ENCODE measurements around the gene OR52J3.
"Not testable (repeated sequence)": the region's sequence is repeated elsewhere in the genome, so short reads cannot be mapped to it uniquely, and the experiment has no call there.

OR52J3 gene

DNA sequence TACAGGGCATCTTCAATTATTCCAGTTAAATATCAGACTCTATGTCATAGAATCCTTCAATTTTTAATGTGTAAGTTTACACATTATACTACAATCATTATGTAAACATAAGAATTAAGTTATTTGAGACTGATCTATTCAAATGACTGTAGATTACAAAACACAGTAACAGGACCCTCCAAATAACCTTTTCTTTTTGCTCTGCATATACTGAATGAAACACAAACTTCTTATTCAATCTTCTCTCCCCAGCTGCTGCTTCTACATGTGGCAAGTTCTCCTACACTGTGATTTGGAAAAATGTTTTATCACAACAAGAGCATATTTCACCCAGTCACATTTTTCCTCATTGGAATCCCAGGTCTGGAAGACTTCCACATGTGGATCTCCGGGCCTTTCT is at the start of gene OR52J3:
Gene OR52J3 (plus strand): TSS at position 301 of the 400 bp plus-strand sequence. CDS start 0 bp downstream, at position 301.
- ATAC-seq, result no peak

DNA sequence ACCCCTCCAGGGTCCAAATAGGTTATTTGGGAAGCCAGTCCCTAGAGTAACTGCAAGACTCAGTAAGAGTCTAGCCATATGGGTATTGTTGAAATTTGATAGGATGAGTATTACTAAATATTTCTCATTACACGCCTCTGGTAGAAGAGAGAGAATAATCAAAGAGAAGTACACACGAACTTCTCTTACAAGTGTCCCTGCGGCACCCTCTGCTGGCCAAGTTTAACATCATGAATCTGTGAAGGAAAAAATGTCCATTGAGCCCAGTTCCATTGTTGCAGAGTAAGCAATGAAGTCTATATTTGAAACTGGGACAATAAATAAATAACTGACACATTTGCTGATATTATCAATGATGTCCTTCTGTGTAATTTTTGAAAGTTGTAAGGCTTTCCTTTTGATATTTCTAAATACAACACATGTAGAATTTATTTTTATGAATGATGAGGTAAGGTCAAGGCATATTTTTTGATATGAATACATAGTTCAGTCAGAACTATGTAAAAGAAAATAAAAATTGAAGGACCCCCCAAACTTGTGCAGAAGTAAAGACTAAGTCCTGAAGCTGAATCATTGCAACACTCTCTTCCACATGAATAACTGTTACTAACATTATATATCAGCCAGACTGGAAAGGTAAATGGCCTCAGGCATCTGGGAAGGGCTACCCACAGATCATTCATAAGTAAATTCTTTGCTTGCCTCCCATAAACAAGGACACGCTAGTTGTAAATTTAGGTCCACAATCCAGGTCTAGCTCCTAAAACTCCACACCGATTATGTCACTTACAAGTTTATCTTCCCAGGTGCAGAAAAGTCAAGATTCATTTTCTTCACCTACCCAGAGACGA is 41.7 kb upstream of the OR52J3 start:
- no peak for ATAC-seq

DNA sequence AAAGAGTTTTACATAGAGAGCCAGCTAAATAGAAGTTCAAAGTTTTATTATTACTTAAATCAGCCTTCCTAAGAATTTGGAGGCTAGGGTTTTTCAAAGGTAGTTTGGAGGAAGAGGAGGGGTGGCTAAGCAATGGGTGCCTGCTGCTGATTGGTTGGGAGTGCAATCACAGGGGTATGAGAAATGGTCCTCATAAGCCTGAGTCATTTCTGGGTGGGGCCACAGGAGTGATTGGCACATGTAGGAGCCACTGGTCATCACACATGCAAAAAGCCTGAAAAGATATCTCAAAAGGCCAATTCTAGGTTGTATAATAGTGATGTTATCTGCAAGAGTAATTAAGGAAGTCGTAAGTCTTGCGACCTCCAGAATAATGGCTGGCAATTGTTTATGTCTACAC is 38.8 kb upstream of the OR52J3 start:
- no peak for ATAC-seq

DNA sequence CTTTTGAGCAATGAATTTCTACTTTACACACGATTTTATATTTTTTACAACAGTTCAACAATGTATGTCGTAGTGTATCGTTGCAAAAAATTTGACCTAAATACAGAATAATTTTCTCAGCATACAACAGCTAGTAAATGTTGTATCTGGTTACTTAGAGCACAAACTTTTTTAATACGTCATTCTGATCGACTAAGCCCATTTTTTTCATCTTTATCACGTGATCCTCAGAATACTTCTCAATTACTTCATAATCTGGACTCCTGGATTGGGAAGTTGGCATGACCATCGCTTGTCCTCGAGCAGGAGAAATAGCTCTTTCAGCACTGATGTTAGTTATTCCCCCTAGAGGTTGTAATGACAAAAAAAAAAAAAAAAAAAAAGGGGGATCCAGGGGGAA is 35.1 kb upstream of the OR52J3 start:
- ATAC-seq, result no peak

DNA sequence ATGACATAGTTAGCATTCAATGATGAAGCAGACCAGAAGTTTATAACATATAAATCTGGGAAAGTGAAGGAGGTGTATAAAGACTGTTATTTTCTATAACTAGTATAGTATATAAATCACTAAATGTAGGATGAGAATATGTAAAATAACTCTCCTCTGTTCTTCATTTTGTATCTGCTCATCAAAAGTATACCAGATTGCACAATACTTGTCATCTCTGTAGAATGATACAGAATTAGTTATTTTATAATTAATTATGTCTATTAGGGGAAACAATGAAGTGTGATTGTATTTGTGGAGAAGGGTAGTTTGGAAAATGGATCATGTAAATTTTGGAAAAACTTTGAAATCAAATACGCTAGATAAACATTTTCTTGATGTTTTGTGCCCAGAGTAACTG is 33.3 kb upstream of the OR52J3 start:
- no peak for ATAC-seq

DNA sequence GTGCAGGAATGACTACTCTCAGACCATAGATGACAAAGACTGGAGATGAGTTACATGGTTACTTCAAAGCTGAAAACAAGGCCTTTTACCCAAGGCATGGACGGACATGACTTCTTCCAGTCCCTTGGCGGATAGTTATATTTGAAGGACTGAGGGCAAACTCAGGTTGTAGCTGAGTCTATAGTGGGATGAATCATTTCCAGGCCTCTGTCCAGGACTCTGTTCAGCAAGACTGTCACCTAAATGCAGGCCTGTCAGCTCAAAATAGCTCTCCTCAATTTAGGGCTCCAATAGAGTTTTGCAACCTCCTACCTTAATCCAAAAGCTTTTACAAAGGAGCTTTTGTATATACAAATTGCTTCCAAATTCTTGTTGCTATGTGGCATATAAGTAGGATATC is 24.3 kb upstream of the OR52J3 start:
- ATAC-seq, result no peak

DNA sequence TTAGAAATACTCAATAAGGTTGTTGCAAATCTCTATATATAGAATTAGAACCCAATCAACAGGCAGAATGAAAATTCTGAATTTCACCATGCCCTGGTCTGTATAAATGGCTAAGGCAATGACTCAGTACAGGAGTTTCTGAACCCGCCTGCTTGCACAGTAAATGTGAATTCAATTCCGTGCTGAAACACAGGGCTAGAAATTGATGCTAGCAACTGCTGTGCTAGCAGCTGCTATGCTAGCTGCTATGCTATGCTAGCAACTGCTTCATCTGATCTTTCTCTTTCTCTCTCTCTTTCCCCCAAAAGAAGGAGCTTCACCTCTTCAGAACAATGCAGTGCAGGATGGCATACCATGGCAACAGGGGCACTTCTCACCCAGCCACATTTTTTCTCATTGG is 9.7 kb upstream of the OR52J3 start:
- no peak for ATAC-seq

DNA sequence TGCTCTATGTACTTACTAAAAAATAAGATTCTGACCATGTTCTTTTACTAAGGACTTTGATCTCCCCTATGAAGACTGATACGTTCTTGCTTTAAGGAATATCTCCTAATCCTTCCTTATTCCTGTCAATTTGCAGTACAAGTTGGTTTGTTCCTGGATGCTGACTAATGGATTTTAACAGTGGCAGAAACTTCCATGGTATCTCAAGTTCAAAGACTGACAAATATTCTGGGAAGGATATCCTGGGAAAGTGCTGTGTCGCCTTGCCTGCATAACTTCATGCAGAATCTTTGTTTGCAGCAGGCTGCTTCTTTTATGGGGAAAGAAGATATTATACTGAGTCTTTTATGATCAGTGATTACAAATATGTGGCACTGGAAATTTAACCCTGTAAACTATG is 8.4 kb upstream of the OR52J3 start:
- ATAC-seq, result no peak

DNA sequence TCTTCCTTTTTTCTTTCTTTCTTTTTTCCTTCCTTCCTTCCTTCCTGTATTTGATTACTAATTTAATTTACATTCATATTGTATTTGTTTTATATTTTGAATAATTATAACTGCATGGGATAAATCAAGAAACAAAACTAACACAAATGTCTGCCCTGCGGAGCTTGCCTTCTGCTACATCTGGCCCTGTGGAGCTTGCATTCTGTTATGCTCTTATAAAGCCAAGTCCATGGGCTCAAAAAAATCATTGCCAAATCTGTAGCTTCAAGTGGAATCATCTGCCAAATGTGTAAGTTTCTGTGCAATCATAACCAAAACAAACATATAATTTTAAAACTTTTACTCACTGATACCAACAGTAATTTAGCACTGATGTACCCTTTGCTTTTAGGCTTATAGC is 8.0 kb upstream of the OR52J3 start:
- ATAC-seq, result no peak

DNA sequence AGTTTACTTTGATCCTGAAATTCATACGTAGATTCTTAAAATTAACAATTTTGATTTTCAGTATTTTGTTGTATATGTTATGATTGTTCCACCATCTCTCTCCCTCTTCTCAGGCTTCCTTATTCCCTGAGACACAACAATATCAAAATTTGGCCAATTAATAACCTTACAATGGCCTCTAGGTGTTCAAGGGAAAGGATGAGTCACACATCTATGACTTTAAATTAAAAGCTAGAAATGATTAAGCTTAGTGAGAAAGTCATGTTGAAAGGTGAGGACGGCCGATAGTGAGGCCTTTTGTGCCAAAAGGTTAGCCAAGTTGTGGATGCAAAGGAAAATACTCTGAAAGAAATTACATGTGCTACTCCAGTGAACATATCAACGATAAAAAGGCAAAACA is 5.5 kb upstream of the OR52J3 start:
- no peak for ATAC-seq

DNA sequence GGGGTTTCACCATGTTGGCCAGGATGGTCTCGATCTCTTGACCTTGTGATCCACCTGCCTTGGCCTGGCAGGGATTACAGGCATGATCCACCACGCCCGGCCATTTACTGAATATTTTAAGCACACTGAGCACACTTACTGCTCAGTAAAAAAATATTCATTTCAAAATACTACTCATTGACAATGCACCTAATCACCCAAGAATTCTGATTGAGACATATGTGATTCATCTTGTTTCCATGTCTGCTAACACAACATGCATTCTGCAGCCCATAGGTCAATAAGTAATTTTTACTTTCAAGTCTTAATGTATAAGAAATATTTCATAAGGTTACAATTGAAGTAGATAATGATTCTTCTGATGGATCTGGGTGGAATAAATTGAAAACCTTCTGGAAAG is 4.2 kb upstream of the OR52J3 start:
- ATAC-seq, result no peak

DNA sequence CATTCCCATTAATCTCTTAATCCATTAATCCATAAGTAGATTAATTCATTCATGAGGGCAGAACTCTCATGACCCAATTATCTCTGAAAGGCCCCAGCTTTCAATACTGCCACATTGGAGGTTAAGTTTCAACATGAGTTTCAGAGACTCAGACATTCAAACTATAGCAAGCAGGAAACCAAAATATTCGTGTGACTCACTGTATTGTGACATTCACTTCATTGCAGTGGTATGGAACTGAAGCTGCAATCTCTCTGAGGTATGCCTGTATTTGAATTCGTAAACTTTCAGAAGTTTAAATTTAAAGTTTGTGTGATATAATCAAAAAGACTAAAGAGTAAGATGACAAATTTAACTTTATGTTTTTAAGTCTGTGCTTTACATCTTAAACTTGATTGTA is 2.9 kb upstream of the OR52J3 start:
- ATAC-seq, result no peak

DNA sequence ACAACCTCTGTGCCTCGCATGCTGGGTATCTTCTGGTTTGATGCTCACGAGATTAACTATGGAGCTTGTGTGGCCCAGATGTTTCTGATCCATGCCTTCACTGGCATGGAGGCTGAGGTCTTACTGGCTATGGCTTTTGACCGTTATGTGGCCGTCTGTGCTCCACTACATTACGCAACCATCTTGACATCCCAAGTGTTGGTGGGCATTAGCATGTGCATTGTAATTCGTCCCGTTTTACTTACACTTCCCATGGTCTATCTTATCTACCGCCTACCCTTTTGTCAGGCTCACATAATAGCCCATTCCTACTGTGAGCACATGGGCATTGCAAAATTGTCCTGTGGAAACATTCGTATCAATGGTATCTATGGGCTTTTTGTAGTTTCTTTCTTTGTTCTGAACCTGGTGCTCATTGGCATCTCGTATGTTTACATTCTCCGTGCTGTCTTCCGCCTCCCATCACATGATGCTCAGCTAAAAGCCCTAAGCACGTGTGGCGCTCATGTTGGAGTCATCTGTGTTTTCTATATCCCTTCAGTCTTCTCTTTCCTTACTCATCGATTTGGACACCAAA is 516 bp downstream of the OR52J3 start:
- ATAC-seq, result no peak

DNA sequence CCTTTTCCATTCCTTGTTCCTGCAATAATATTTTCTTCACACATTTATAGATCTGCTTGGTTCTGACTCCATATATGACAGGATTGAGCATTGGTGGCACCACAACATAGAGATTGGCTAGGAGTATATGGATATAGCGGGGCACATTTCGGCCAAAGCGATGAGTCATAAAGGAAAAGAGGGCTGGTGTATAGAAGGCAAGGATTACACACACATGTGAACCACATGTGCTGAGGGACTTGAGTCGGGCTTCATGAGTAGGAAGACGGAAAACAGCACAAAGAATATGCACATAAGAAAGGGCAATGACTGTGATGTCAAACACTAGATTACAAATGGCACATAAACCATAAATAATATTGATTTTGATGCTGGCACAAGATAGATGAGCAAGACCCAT is 12.4 kb downstream of the OR52J3 start:
- ATAC-seq, result not testable (repeated sequence)

DNA sequence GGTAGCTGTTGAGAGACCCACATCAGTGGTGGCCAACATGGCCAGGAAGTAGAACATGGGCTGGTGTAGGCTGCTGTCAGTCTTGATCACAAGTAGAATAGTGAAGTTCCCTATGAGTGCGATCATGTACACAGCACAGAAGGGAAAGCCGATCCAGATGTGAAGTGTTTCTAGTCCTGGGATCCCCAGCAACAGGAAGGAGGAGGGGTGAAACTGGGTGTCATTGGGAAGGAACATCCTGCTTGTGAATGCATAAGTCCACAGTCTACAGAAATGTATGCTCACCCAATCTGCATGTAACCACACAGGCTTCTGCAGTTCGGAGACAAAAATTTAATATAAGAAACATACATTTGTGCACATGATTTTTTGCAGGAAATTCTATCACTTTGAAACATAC is 13.1 kb downstream of the OR52J3 start, which contains the start of gene OR52E2:
Gene OR52E2 (minus strand): TSS at position 237 of the 400 bp plus-strand sequence. CDS start 0 bp downstream, at position 237.
- ATAC-seq, result no peak

DNA sequence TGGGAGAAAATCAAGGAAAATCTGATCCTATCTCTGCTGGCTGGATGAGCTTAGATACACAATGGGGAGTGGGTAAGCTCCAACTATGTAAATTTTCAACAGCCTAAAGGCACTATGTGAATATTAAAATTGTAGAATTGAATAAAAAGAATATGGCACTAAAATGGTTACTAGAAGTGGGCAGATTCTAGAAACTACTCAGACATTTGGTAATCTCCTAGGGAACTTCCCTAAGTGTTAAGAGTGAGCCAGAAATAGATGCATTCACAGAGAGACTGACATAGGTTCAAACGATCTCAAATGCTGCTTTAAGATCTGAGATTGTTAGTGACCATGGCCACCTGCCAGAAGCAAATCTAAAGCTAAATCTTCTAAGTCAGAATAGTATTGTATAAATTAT is 18.7 kb downstream of the OR52J3 start:
- ATAC-seq, result no peak

DNA sequence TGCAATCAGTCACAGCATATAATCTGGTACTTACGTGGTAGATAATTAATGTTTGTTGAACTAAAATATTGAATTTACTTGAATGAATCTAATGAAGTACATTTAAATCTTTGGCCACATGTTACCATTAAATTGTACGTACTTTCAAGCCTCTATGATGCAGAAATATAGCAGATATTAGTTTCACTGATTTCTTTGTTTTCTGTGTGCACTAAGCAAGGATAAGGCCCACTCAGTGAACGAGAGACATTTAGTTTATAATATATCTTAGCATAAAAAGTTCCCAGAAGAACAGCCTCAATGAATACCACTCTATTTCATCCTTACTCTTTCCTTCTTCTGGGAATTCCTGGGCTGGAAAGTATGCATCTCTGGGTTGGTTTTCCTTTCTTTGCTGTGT is 22.9 kb downstream of the OR52J3 start, which contains the start of gene OR52E1:
Gene OR52E1 (plus strand): TSS at position 301 of the 400 bp plus-strand sequence.
- no peak for ATAC-seq

DNA sequence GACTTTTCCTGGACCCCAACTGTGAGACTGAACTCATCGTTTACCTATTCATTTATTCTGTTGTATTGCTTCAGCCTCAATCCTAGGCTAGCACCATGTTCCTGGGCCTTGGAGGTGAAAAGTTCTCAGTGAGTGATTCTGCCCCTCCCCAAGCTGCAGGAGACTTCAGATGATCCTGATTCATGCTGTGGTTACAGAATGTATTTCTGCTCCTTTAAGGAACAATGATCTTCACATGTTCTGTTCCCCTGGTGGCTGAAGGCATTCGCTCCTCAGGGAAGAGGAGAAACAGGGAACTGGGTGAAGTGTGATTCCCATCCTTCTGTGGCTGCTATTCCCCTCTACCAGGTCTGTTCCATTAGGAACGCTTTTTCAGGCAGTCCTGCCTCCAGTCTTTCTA is 25.5 kb downstream of the OR52J3 start:
- ATAC-seq, result no peak

DNA sequence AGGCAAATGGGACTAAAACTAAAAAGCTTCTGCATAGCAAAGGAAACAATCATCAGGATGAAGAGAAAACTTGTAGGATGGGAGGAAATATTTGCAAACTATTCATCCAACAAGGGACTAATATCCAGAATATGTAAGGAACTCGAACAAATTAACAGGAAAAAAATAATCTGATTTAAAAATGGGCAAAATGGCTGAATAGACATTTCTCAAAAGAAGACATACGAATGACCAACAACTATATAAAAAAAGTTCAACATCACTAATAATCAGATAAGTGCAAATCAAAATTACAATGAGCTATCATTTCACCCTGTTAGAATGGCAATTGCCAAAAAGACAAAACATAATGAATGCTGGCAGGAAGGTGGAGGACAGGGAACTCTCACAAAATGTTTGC is 35.1 kb downstream of the OR52J3 start:
- ATAC-seq, result no peak

DNA sequence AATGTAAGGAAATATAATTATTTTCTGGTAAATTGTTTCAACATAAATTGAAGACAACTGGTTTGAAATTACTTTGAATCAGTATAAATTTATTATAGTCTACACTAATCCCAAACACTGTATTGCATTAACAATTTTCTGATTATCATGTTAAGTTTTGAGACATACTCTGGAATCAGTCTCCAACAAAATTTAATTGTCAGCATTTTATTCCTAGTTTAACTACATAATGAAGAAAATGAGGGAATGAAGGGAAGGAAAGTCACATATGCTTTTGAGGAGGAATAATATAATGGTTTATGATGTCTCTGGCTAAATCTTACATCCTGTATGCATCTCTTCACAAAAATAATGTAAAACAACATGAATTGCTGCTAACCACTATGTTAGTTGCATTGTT is 37.3 kb downstream of the OR52J3 start:
- no peak for ATAC-seq

DNA sequence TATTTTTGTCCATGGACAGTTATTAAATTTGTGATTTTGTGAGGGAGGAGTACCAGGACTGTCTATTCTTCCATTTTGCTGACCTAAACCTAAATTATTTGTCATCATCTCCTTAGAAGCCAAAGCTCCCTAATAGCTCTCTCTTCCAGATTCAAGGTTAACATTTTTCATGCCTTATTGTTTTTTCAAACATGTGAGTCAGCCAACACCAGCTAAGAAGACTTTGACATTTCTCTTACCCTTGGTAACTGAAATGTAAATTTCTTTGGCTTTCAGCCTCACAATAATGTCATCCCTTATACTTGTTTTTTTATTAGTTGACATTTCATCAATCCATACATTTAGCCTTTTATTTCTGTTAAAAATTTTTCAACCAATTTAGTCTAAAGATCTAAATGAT is 42.2 kb downstream of the OR52J3 start:
- no peak for ATAC-seq

DNA sequence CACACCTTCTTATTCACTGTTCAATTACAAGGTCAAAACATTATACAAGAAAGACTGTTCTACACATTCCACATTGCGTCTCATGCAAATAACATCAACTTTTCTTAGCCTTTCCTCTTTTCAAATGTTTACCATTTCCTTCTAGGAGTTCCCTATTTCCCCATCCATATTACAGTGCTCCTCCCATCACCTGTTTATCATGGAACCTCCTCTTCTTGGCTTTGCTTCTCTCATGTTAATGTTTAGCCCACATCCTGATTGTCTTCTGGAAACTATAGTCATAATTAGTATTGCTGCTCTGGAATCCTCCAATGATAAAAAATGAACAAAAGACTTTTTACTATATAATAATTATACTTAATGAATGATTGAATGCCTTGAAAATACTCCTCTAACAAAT is 44.3 kb downstream of the OR52J3 start:
- ATAC-seq, result no peak

DNA sequence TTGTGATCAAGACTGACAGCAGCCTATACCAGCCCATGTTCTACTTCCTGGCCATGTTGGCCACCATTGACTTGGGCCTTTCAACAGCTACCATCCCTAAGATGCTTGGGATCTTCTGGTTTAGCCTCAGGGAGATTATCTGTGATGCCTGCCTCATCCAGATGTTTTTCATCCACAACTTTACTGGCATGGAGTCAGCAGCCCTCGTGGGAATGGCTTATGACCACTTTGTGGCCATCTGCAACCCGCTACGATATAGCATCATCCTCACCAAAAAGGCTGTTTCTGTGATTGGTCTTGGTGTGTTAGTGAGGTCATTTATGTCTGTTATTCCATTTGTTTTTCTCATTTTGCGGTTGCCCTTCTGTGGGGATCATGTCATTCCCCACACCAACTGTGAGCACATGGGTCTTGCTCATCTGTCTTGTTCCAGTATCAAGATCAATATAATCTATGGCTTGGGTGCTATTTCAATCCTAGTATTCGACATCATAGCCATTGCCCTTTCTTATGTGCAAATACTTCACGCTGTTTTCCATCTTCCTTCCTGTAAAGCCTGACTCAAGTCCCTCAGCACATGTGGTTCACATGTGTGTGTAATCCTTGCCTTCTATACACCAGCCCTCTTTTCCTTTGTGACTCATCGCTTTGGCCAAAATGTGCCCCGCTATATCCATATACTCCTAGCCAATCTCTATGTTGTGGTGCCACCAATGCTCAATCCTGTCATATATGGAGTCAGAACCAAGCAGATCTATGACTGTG is 46.7 kb downstream of the OR52J3 start:
- ATAC-seq, result no peak

DNA sequence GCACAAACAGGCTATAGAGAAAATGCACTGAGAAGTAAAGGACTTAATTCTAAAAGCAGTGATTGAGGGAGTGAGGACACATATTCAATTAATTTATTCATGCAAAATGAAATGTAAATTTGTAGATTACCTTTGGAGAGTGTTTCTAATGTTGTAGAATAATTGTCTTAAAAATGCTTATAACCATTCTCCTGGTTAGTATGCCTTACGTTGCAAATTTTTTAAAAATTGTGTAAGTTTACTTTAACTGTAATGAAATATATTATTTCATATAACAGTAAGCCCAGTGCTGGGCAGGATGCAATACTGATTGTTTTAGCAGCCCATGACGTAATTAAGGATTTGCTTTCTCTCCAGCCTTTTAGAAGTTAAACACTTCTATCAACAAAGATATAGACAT is 49.7 kb downstream of the OR52J3 start:
- ATAC-seq, result no peak

Measured in activated CD4-positive, CD25-positive, alpha-beta regulatory T cell treated with anti-CD3 and anti-CD28 coated beads, Interleukin-2, amount 50 U/mL, for 24 hours (primary cell).